Fibroblast of the aortic adventitia (primary cell): ENCODE data around the gene HIGD1B. TPM values are rescaled to one million over a fixed set of nuclear protein-coding genes. Genes with fewer than 3 reads are reported as not detected.
"Not testable (repeated sequence)": the region's sequence is repeated elsewhere in the genome, so short reads cannot be mapped to it uniquely, and the experiment has no call there.

ENCODE experiments used
- DNase-seq: peaks from one replicate; pipeline ENCODE4 v3.0.0-alpha.2; 2010; ENCODE audit warnings: low read depth
- H3K4me3 ChIP-seq: 2 replicates; pipeline ENCODE4 v1.5.1; 2011; ENCODE audit warnings: low read depth, mild to moderate bottlenecking, control low read depth, low read length, moderate library complexity
- total RNA-seq: library from RNA; depleted of rRNA; stranded (reverse); fragments of >200 nt; gene quantifications from 2 replicates; pipeline ENCODE4 v1.2.3, GENCODE V29; 2012; ENCODE audit warnings: low replicate concordance
- TF ChIP-seq, protein P1 (sequence below): IDR thresholded peaks from 2 replicates; pipeline ENCODE4 v1.5.1; 2011; ENCODE audit warnings: mild to moderate bottlenecking, low read length, control low read depth, inconsistent platforms; ENCODE audit not compliant: insufficient read depth

HIGD1B gene
- total RNA-seq, 1 donor = not detected

DNA sequence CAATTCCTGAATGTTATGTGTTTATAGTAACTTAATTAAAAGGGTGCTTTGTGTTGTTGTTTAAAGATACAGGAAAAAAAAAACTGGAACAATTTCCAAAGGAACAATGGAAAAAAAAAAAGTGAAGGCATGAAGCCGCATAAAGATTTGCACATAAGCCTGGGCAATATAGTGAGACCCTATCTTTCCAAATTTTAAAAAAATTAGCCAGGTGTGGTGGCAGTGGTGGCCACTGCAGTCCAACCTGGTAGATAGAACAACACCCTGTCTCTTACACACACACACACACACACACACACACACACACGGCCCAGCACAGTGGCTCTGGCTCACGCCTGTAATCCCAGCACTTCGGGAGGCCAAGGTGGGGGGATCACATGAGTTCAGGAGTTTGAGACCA lies 39.5 kb upstream of the HIGD1B start:
- no peak for DNase-seq
- H3K4me3 ChIP-seq = no peak overlapping the region
- TF ChIP-seq, protein P1, sequence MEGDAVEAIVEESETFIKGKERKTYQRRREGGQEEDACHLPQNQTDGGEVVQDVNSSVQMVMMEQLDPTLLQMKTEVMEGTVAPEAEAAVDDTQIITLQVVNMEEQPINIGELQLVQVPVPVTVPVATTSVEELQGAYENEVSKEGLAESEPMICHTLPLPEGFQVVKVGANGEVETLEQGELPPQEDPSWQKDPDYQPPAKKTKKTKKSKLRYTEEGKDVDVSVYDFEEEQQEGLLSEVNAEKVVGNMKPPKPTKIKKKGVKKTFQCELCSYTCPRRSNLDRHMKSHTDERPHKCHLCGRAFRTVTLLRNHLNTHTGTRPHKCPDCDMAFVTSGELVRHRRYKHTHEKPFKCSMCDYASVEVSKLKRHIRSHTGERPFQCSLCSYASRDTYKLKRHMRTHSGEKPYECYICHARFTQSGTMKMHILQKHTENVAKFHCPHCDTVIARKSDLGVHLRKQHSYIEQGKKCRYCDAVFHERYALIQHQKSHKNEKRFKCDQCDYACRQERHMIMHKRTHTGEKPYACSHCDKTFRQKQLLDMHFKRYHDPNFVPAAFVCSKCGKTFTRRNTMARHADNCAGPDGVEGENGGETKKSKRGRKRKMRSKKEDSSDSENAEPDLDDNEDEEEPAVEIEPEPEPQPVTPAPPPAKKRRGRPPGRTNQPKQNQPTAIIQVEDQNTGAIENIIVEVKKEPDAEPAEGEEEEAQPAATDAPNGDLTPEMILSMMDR = no peak

DNA sequence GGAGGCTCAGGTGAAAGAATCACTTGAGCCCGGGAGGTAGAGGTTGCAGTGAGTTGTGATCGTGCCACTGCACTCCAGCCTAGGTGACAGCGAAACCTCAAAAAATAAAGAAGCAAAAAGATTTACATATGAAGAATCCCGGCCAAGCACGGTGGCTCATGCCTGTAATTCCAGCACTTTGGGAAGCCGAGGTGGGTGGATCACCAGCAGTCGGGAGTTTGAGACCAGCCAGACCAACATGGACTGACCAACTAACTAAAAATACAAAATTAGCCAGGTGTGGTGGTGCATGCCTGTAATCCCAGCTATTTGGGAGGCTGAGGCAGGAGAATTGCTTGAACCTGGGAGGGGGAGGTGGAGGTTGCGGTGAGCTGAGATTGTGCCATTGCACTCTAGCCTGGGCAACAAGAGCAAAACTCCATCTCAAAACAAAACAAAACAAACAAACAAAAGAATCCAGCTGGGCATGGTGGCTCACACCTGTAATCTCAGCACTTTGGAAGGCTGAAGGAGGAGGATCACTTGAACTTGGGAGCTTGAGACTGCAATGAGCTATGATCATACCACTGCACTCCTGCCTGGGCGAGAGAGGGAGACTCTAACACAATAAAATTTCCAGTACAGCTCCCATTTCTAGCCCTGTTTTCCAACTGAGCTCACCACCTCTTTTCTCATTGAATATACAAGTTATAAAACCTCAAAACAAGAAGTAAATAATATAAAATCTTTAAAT lies 38.9 kb upstream of the HIGD1B start:
- not testable (repeated sequence) for H3K4me3 ChIP-seq, DNase-seq

DNA sequence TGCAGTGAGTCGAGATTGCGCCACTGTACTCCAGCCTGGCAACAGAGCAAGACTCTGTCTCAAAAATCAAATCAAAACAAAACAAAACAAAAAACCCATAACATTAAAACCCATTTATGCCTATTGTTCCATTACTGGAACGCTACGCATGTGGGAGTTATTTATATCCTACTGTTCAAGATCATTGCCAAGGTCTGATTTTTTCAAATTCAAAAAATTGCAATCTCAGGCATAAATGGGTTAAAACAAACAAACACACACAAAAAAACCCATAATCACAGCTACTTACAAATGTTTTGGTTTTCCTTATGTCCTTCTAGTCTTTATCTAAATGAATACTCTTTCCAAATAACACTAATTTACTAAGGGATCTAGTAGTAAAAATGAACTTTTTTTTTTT lies 35.4 kb upstream of the HIGD1B start:
- TF ChIP-seq, protein P1 = no peak
- H3K4me3 ChIP-seq = no peak overlapping the region
- DNase-seq = no peak

DNA sequence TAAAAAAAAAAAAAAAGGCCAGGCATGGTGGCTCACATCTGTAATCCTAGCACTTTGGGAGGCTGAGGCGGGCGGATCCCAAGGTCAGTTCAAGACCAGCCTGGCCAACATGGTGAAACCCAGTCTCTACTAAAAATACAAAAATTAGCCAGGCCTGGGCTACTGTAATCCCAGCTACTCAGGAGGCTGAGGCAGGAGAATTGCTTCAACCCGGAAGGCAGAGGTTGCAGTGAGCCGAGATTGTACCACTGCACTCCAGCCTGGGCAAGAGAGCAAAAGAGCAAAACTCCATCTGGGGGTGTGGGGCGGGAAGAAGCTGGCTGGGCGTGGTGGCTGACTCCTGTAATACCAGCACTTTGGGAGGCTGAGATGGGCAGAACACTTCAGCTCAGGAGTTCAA lies 29.2 kb upstream of the HIGD1B start:
- H3K4me3 ChIP-seq, DNase-seq: not testable (repeated sequence)

DNA sequence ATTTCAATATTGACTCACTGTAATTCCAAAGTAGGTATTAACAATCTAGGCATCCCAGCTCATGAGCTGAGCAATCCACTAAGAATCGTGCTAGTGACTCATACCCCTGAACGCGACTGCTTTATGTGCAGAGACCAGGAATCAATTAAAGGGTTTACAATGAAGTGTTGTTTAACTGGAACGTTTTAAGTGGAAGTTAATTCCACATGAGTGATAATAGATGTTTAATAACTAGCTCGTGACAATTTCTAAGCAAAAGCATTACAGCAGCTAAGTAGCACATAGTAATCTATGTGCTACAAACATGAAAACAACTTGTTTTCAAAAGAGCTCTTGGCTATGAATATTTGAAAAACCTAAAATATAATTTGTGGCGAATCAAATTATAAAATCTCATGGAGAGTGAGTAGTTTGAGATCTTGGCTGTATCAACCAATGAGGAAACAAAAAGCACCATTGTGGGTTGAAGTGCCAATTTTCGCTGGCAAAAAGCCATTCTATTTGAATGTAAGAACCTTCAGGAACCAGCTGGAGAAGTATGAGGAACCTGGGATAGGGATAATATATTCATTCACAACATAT lies 27.0 kb upstream of the HIGD1B start:
- H3K4me3 ChIP-seq = no peak overlapping the region

DNA sequence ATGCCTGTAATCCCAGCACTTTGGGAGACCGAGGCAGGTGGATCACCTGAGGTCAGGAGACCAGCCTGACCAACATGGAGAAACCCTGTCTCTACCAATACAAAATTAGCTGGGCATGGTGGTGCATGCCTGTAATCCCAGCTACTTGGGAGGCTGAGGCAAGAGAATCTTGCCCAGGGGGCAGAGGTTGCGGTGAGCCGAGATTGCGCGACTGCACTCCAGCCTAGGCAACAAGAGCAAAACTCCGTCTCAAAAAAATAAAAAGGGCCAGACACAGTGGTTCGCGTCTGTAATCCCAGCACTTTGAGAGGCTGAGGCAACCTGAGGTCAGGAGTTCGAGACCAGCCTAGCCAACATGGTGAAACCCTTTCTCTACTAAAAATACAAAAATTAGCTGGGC lies 22.4 kb upstream of the HIGD1B start:
- not testable (repeated sequence) for DNase-seq, H3K4me3 ChIP-seq

More for the DNA sequence above, 27.0 kb upstream of the HIGD1B start:
- DNase-seq = peak; percentile 81
- TF ChIP-seq, protein P1 = no peak

DNA sequence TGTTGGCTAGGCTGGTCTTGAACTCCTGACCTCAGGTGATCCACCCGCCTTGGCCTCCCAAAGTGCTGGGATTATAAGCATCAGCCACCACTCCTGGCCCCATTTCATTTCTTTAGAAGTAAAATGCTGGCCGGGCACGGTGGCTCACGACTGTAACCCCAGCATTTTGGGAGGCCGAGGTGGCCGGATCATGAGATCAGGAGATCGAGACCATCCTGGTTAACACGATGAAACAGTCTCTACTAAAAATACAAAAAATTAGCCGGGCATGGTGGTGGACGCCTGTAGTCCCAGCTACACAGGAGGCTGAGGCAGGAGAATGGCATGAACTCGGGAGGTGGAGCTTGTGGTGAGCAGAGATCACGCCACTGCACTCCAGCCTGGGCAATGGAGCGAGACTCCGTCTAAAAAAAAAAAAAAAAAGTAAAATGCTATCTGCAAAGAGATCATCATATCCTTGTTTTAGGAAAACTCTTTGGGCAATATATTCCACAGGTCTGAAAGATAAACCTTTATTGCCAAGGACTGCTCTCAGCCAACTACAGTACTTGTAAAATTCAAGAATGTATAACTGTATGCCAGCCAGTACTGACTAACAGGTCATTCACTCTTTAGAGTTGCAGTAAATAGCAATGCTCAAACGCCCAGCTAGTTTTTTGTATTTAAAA lies 21.4 kb upstream of the HIGD1B start:
- no peak overlapping the region for H3K4me3 ChIP-seq

DNA sequence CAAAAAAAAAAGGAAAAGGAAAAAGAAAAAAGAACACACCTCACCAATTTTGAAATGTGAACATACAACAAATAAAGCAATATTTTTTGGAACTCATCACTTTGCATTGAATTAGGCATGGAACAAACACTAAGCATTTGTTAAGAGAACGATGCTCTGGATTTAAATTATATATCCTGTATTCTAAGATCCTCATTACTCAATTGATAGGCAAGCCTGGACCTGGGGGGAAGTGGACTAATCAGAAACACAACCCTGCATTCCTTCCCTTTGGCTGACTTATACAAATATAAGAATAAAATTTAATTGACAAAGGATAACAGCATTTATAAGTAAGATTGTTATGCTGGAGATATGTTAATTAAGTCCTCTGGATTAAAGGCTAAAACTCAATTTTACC lies 19.8 kb upstream of the HIGD1B start:
- DNase-seq = no peak
- no peak overlapping the region for H3K4me3 ChIP-seq
- TF ChIP-seq, protein P1 = no peak

More for the DNA sequence above, 21.4 kb upstream of the HIGD1B start:
- no peak for DNase-seq
- TF ChIP-seq, protein P1 = no peak
